Cardiac fibroblast (primary cell): ENCODE results near the gene DGUOK.

Source experiments
- DNase-seq, 2 donors: peaks; one replicate each; pipeline versions ENCODE4 v3.0.0 to v3.0.0-alpha.2; 2010; ENCODE audit warnings: low read depth in 2 of 2
- H3K4me3 ChIP-seq, 2 donors: replicated peaks in 1 of 2; 1 replicate in 1 of 2; 2 replicates in 1 of 2; pipeline ENCODE4 v1.5.1; 2011; ENCODE audit warnings: low read depth in 2 of 2, low read length in 2 of 2, mild to moderate bottlenecking in 2 of 2, moderate library complexity in 1 of 2
- TF ChIP-seq, protein P1 (sequence below): IDR thresholded peaks from one replicate; pipeline ENCODE4 v1.5.1; 2011; ENCODE audit warnings: low read depth, mild to moderate bottlenecking, low read length, inconsistent platforms

The DGUOK gene

DNA sequence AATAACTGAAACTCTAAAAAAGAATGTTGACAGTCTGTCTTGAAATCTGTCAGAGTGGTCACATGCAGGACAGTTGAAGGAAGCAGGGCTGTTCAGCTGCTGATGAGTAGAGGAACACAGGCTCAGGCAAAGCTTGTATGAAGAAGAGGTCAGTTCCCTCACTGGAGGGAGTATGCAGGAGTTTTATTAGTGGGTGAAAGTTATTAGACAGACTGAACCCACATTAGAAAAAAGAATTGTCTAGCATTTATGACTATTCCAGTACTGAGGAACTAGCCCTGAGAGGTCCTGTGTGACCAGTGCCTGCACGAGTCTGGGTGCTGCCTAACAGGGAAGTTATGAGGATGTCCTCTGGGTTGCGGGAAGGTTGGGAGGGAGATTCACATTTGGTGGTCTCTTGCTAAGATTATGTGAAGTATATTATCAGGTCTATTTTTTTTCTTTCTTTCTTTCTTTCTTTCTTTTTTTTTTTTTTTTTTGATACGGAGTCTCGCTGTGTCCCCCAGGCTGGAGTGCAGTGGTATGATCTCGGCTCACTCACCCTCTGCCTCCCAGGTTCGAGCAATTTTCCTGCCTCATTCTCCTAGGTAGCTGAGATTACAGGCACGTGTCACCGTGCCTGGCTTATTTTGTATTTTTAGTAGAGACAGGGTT lies 67.6 kb downstream of the DGUOK start:
- DNase-seq: no peak
- TF ChIP-seq, protein P1, sequence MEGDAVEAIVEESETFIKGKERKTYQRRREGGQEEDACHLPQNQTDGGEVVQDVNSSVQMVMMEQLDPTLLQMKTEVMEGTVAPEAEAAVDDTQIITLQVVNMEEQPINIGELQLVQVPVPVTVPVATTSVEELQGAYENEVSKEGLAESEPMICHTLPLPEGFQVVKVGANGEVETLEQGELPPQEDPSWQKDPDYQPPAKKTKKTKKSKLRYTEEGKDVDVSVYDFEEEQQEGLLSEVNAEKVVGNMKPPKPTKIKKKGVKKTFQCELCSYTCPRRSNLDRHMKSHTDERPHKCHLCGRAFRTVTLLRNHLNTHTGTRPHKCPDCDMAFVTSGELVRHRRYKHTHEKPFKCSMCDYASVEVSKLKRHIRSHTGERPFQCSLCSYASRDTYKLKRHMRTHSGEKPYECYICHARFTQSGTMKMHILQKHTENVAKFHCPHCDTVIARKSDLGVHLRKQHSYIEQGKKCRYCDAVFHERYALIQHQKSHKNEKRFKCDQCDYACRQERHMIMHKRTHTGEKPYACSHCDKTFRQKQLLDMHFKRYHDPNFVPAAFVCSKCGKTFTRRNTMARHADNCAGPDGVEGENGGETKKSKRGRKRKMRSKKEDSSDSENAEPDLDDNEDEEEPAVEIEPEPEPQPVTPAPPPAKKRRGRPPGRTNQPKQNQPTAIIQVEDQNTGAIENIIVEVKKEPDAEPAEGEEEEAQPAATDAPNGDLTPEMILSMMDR: no peak

DNA sequence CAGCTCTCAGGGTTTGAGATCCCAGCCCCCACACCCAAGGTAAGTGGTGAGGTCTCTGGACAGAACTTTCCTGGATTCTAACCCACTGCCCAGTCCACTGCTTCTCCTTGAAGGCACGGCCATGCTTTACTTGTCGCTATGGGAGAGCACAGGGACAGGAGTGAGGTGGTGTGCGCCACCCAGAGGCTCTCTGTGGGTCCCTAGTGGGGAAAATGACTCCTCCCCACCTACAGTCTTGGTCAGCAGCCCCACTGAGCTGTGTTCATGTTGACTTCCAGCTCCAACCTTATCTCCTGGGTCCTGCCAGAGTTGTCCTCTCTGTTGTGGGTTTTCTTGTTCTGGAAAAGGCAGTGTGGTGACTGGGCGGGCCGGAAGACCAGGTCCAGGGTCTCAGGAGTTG lies 69.1 kb downstream of the DGUOK start:
- TF ChIP-seq, protein P1: no peak
- DNase-seq: no peak
- H3K4me3 ChIP-seq: no peak overlapping the region

More for the DNA sequence above, 67.6 kb downstream of the DGUOK start:
- no peak overlapping the region for H3K4me3 ChIP-seq

DNA sequence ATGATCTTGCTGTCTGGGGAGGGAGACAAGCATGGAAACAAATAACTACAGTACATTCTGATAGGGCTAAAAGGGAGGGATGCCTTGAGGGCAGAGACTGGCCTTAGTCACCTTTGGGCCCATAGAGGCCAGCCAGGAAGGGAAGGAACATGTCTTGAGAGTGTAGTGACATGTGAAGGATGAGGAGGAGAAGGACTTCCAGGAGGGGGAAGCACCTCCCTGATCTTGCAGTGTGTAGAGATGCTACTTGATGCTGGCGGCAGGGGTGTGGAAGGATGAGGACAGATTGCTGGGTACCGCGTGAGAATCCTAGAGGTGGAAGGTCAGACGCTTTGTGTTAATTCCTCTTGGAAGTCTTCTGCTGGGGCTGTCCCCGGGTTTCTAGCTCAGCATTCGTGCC lies 71.1 kb downstream of the DGUOK start:
- TF ChIP-seq, protein P1: no peak
- H3K4me3 ChIP-seq: no peak overlapping the region
- DNase-seq: no peak

DNA sequence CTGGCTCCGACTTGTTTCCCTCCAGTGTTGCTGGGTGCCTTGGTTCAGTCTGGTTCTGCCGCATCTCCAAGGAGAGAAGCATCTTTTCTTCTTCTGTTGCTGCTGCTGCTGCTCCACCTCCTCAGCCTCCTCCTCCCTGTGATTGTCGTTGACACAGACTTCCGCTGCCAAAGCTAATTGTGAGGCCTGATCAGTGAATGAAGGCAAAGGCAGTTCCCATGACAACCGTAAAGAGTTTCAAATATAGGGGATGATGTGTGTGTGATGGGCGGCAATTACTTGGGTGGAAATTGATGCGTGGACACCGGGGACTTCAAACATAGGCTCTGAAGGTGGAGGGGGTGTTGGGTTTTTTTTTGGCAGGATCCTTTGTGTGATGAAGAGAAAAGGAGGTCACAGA lies 71.8 kb downstream of the DGUOK start:
- no peak overlapping the region for H3K4me3 ChIP-seq
- TF ChIP-seq, protein P1: no peak
- no peak for DNase-seq

DNA sequence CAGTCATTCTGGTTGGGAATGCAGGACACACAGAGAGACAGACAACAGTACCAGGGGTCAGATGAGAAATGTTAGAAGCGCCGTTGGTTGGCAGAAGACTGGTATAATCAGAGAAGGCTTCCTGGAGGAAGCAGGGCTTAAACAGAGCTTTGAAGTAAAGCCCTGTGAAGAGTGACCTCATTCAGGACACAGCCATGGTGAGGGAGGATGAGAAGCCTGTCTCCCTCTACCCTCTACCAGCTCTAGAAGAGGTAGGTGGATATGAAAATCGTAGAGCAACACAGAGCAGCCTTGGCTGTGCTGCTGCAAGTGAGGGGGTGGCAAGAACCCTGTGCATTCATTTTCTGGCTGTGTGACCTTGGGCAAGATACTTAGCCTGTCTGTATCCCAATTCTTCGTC lies 72.3 kb downstream of the DGUOK start:
- no peak overlapping the region for H3K4me3 ChIP-seq
- DNase-seq: no peak
- TF ChIP-seq, protein P1: no peak

DNA sequence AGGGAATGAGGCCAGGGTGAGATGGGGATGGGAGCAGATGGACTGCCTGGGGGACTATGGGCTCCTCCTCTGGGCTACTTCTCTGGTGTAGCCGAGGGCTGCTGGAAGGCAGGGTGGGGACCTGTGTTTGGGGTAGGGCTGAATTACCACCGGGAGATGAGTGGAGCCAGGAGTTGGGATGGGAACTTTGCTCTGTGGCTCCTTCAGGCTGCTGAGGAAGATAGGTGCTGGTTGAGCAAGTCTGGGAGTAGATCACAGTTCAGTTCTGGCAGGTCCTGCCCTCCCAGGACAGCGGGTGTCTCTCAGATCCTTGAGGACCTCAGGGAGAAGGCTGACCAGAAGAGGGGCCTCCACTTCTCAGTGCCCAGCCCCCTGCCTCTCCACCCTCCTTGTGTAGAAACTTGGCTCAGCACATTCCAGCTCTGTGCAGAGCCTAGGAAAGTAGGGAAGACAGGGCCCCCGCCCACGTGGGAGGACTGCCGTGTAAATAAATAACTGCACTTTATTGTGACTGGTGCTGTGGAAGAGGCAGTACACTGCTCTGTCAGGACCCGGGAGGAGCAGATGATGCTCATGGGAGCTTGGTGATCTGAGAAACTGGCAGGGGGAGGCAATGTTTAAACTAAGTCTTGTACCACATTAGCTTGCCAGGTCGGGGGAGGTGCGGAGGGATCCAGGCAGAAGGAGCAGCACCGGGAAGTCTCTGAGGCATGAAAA lies 73.4 kb downstream of the DGUOK start:
- DNase-seq: peak; percentile 20 to 58
- H3K4me3 ChIP-seq: no peak overlapping the region
- TF ChIP-seq, protein P1: no peak
